ENCODE results near the gene OR7A5. TPM values are rescaled to one million over a fixed set of nuclear protein-coding genes. Genes with fewer than 3 reads are reported as not detected.
"Not testable (repeated sequence)": the region's sequence is repeated elsewhere in the genome, so short reads cannot be mapped to it uniquely, and the experiment has no call there.

OR7A5 gene
- total RNA-seq, result not detected in 2 replicates

DNA sequence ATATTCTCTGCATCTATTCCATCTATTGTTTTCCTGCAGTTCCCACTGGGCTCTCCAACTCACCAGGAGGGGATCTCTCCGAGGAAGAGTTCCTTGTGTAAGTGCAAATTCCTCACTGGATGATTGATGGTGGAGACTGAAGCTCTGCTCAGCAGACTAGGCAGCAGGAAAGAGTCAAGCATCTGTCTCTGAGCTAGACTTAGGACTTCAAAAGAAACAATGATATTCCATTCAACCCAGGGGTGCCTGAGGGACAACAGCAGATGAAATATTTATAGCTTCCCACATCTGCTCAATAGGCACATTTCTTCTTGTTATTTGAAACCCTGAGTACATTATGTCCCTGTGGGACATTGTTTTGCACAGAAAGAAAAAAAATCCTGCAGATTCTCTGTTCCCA lies at the start of gene OR7A5, which contains the start of gene OR7C1:
TSS of gene OR7A5 (minus strand) at position 175 of the 400 bp plus-strand sequence. CDS start 6,944 bp downstream, outside the sequence.
TSS of gene OR7C1 (minus strand) at position 175 of the 400 bp plus-strand sequence. CDS start 35,049 bp downstream, outside the sequence.
- peak; percentile 13 for DNase-seq (ENCODE audit: low read depth)

GRCh38 chr19:14871619-14872230 lies 36.7 kb upstream of the OR7A5 start:
- peak; percentile 8 for DNase-seq (ENCODE audit: low read depth)

DNA sequence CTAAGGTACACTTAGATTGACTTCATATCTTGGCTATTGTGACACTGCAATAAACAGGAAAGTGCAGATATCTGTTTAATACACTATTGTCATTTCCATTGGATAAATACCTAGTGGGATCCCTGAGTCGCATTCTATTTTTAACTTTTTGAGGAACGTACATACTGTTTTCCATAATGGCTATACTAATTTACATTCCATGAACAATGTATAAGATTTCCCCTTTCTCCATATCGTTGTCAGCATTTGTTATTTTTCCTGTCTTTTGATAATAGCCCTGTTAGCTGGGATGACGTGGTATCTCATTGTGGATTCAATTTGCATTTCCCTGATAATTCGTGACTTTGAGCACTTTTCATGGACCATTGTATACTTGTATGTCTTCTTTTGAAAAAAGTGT lies 33.5 kb upstream of the OR7A5 start:
- DNase-seq (ENCODE audit: low read depth), result no peak

- no peak for DNase-seq (ENCODE audit: low read depth)
These were observed 13.8 kb upstream of the OR7A5 start, which contains the start of gene OR7A10 for GRCh38 chr19:14848822-14849221. Gene OR7A10 (minus strand): TSS chr19:14848922. CDS start chr19:14841877, 7,045 bp downstream.

- DNase-seq (ENCODE audit: low read depth), result no peak
These were observed 8.6 kb upstream of the OR7A5 start for GRCh38 chr19:14843578-14843977.

- DNase-seq (ENCODE audit: low read depth), result no peak
These were observed 8.2 kb upstream of the OR7A5 start for GRCh38 chr19:14843169-14843568.

- DNase-seq (ENCODE audit: low read depth), result no peak
These were observed 5.2 kb upstream of the OR7A5 start for GRCh38 chr19:14840206-14840605.

DNA sequence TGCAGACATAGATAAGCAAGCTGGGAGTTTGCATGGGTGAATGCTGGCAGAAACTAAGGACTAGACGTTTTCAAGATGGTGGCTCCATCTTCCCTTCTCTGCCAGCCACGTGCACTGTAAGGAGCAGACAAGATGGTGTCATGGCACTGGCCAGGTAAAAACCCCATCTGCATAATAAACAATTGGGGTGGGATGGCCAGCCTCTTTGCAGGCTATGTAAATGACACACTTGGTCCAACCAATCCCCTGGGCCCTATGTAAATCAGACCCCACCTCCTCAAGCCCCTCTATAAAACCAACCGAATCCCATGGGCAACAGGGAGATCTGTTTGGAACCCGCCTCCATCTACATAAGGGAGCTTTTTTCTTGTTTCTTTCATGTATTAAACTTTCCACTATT lies 2.4 kb upstream of the OR7A5 start:
- DNase-seq (ENCODE audit: low read depth), result no peak

DNA sequence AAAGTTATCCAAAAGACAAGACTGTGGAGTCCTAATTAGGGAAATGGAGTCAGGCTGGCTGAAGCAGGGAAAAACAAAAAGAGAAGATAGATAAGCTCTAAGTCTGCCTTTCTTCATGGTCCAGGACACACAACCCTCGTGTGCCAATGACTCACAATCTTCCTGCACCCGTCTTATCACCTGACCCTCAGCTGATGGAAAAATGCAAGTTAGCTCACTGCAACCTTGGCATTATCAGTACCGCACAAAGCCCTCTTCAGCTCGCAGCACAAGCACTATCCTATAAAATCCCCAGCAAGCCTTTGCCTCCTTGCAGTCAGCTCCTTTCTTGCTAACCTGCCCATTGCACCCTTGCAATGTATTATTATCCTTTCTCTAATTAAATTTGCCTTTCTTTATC lies 4.3 kb downstream of the OR7A5 start:
- DNase-seq (ENCODE audit: low read depth), result peak; percentile 17

GRCh38 chr19:14826006-14826405 lies 9.0 kb downstream of the OR7A5 start:
- DNase-seq (ENCODE audit: low read depth), result peak; percentile 6

DNA sequence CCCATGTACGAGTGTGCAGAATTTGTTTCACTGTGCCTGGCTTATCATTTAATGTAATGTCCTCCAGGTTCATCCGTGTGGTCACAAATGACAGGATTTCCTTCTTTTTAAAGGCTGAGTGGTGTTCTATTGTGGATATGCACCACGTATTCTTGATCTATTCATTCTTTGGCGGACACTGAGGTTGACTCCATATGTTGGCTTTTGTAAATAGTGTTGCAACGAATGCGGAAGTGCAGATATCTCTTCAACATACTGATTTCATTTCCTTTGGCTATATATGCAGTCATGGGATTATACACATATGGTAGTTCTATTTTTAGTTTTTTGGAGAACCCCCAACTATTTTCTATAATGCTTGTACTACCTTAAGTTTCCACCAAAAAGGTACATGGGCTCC lies 13.0 kb downstream of the OR7A5 start:
- DNase-seq (ENCODE audit: low read depth), result no peak

DNA sequence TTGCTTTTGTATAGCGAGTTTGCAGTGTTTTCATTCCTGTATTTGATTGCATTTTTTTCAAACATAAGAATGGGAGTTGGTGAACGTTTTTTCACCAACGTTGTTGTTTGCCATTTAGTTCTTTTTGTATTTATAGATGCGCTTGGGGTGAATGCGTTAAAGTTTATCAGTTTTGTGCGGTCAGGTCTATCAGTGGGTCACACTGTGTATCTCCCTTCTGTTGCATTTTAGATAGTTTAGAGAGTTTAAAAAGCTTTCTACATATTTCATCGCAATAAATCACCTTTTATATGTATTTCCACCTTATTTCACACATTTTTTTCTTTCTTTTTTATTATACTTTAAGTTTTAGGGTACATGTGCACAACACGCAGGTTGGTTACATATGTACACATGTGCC lies 16.4 kb downstream of the OR7A5 start:
- no peak for DNase-seq (ENCODE audit: low read depth)

GRCh38 chr19:14817052-14817451 lies 17.9 kb downstream of the OR7A5 start:
- DNase-seq (ENCODE audit: low read depth), result no peak

- no peak for DNase-seq (ENCODE audit: low read depth)
These were observed 19.9 kb downstream of the OR7A5 start for GRCh38 chr19:14814982-14815652.

GRCh38 chr19:14809272-14810057 lies 25.5 kb downstream of the OR7A5 start:
- DNase-seq (ENCODE audit: low read depth), result no peak

DNA sequence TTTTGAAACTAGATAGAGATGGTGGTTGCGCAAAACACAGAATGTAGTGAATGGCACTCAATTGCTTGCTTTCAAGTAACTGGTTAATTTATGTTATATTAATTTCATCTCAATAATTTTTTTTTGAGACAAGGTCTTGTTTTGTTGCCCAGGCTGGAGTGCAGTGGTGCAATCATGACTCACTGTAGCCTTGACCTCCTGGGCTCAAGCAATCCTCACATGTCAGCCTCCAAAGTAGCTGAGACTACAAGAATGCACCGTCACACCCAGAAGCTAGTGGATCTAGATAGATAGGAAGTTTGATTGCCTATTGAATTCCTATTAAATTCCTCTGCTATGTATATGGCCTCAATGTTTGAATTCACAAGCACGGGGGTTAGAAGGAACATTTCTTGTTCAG lies 30.2 kb downstream of the OR7A5 start:
- no peak for DNase-seq (ENCODE audit: low read depth)

GRCh38 chr19:14798760-14799159 lies 36.2 kb downstream of the OR7A5 start:
- no peak for DNase-seq (ENCODE audit: low read depth)

DNA sequence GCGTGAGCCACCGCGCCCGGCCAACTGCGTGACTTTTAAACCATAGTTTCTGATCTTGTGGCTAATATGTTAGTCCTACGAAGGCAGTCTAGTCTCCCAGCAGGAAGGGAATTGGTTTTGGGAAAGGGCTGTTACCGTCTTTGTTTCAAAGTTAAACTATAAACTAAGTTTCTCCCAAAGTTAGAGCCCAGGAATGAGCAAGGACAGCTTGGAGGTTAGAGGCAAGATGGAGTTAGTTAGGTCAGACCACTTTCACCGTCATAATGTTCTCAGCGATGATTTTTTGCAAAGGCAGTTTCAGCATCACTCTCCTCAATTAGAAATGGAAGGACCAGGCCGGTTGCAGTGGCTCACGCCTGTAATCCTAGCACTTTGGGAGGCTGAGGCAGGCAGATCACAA lies 39.0 kb downstream of the OR7A5 start:
- no peak for DNase-seq (ENCODE audit: low read depth)

- DNase-seq (ENCODE audit: low read depth), result no peak
These were observed 39.8 kb downstream of the OR7A5 start for GRCh38 chr19:14795078-14795721.

DNA sequence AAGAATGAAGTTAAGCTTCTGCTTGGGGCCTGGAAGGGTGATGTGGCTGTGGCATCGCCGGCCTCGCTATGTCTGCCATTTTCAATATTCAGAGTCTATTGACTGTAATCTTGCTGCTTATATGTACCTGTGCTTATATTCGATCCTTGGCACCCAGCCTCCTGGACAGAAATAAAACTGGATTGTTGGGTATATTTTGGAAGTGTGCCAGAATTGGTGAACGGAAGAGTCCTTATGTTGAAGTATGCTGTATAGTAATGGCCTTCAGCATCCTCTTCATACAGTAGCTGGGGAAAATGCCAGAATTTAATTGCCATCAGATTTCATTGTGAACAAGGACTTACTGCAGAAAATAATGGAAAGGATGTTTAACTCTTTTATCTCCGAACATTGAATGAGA lies 42.7 kb downstream of the OR7A5 start:
- not testable (repeated sequence) for DNase-seq (ENCODE audit: low read depth)

DNA sequence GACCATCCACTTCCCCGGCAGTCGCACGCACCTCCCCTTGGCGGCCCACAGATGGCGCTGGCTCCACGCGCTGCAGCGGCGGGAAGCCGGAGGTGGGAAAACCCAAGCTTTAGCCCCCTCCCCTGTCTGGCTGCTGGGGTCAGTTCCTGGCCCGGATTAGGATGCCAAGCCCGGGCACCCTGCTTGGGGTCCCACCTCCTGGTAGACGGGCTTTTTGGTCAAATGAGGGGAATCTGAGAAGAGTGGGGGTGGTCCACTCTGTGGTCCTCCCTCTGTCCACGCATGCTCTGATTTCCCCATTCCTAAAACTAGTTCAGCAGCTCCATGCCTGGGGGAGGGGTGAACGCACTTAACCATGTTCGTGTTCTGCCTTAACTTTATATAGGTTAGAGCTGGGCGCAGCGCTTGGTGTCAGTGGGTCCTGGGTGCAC lies 48.5 kb downstream of the OR7A5 start:
- no peak for DNase-seq (ENCODE audit: low read depth)

Data from renal cortical epithelial cell (primary cell).